Limb (tissue), 2 donors: ENCODE measurements around the gene PRKAR2B.
"Not testable (repeated sequence)": the region's sequence is repeated elsewhere in the genome, so short reads cannot be mapped to it uniquely, and the experiment has no call there.

Source experiments
- DNase-seq, 2 donors: peaks; one replicate each; pipeline ENCODE4 v3.0.0-alpha.2; 2016; ENCODE audit errors: extremely low spot score in 2 of 2

Gene PRKAR2B

GRCh38 chr7:107152011-107152410 is 107.5 kb downstream of the PRKAR2B start:
- no peak for DNase-seq

- no peak for DNase-seq
These were observed 110.3 kb downstream of the PRKAR2B start for GRCh38 chr7:107154826-107155225.

DNA sequence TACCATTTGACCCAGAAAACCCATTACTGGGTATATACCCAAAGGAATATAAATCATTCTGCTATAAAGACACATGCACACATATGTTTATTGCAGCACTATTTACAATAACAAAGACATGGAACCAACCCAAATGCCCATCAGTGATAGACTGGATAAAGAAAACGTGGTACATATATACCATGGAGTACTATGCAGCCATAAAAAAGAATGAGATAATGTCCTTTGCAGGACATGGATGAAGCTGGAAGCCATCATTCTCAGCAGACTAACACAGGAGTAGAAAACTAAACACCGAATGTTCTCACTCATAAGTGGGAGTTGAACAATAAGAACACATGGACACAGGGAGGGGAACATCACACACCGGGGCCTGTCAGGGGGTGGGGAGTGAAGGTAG is 111.2 kb downstream of the PRKAR2B start:
- DNase-seq, result not testable (repeated sequence)

- DNase-seq, result no peak
These were observed 112.6 kb downstream of the PRKAR2B start for GRCh38 chr7:107157091-107157490.

GRCh38 chr7:107158028-107158427 is 113.5 kb downstream of the PRKAR2B start:
- DNase-seq, result no peak

DNA sequence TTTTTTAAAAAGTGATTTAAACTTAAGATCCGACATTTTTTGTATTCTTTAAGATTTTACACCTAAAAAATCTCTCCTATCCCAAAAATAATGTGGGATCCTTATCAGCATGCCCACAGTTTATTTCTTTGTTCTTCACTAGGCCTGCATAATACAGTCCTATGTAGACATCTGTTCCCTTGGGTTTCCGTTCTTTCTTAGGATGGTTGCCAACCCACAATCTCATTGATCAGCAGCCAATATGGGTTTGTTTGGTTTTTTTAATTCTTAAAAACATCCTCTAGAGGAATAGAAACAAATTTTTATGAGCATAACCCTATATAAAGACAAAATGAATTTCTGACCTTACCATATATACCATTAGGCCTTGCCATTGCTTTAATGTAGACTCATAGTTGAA is 115.9 kb downstream of the PRKAR2B start:
- no peak for DNase-seq

GRCh38 chr7:107161415-107161814 is 116.9 kb downstream of the PRKAR2B start:
- no peak for DNase-seq

DNA sequence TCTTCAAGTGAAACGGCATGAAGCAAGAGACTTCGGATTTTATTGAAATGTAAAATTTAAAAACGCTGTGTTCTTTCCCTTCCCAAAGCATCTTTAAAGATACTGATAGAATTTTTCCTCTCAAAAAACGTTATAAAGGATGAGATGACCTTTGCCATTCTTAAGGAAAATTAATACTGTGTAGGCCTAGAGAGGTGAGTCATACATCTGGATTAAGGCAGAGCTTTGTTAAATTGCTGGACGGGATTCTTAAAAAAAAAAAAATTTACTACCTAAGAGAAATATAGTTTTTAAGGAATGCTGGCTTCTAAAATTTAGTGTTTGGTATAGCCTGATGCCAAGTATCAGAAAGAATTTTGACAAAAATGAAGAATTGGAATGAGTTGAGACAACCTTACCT is 118.0 kb downstream of the PRKAR2B start:
- no peak for DNase-seq

DNA sequence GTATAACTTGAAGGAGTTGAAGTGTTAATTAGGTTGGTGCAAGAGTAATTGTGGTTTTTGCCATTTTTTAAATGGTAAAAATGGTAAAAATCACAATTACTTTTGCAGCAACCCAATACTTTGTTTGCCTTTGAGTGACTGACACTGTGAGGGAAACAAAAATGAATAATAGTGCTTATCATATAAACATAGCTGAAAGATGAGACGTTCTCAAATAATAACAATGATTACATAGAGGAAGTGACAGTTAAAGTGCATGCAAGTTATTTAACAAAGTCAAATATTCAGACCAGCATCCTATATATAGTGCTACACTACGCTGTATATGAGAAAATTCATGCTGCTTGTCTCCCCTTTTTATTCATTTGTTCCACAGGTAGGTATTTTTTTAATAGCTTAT is 119.6 kb downstream of the PRKAR2B start:
- DNase-seq, result no peak

GRCh38 chr7:107165341-107165740 is 120.8 kb downstream of the PRKAR2B start:
- no peak for DNase-seq

GRCh38 chr7:107166736-107167426 is 122.4 kb downstream of the PRKAR2B start:
- peak in 1 of 2 donors; percentile 13 for DNase-seq

DNA sequence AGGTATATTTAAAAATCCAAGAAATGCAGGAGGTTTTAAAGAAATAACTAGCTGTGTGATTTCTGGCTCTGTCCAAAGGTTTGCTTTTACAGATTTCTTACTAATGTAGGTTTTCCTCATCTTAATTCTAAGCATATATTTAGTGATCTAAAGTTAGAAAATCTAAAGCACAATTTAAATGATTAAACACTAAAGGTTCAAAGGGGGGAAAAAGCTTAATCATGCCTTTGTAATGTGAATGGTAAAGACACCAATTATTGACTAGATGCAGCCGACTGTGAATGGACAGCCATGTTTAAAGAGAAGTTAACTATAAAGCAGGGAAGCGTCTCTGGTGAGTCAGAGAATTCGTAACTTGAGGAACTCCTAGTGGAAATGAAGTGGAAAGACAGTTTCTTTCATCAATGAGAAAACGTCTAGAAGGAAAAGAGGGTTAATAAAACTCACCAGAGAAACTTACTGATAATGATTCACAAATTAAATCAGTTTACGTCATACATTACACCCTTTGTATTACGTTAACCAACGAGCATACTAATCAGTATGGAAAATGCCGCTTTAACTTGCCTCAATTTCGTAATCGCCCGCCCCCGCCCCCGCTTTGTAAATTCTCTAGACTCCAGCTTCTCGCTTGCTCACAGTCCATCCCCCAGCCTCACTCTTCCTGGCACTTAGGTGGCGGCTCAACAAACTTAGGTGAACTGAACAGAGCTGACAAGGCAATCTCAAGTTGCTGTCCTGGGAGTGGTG is 123.2 kb downstream of the PRKAR2B start:
- DNase-seq, result peak in 1 of 2 donors; percentile 87

- DNase-seq, result peak; percentile 99
These were observed 124.0 kb downstream of the PRKAR2B start, which contains the start of gene HBP1 for GRCh38 chr7:107168233-107169119. HBP1 (plus strand) TSS chr7:107169003; CDS start chr7:107179894, 10,891 bp downstream.

- DNase-seq, result peak; percentile 94 to 95
These were observed 124.9 kb downstream of the PRKAR2B start for GRCh38 chr7:107169120-107170050.

- no peak for DNase-seq
These were observed 125.8 kb downstream of the PRKAR2B start for GRCh38 chr7:107170051-107170915.

GRCh38 chr7:107171496-107171895 is 127.0 kb downstream of the PRKAR2B start:
- no peak for DNase-seq

- DNase-seq, result no peak
These were observed 127.9 kb downstream of the PRKAR2B start for GRCh38 chr7:107172276-107173032.

- no peak for DNase-seq
These were observed 128.7 kb downstream of the PRKAR2B start for GRCh38 chr7:107173191-107173590.
